SK-N-MC (cell line): ENCODE results near the gene POT1.

ENCODE experiments used
- EZH2 ChIP-seq: fragments of 200-600 bp; sonication (generic); IDR thresholded peaks from one replicate; pipeline ENCODE4 v1.6.1; 2017; ENCODE audit warnings: antibody characterized with exemption
- POLR2AphosphoS5 ChIP-seq: IDR thresholded peaks from 2 replicates; pipeline ENCODE4 v1.6.1; 2012; ENCODE audit warnings: mild to moderate bottlenecking, low read depth, low read length, borderline replicate concordance

DNA sequence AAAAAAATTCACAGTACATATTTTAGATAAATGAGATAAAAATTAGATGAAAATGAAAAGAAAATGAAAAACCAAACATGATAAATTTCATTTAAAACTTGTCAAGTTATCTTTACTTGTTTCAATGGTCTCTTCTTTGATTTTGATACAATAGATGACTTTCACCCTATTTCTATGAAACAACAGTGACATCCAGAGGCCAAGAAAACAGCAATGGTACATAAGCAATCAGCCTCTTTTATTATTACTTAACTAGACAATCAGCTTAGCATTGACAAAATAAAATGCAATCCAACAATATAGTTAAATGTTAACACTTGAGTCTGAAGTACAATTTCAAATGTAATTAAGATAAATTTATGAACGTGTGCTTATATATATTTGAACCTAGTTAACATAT lies 89.2 kb downstream of the POT1 start:
- no peak for TF ChIP-seq EZH2
- TF ChIP-seq POLR2AphosphoS5: no peak
